ENCODE data around the gene ABHD5. TPM values are rescaled to one million over a fixed set of nuclear protein-coding genes. Genes with fewer than 3 reads are reported as not detected.

The ABHD5 gene
- total and polyA plus RNA-seq, 8 donors: 3.2 to 38.0 (median 24.5) TPM

DNA sequence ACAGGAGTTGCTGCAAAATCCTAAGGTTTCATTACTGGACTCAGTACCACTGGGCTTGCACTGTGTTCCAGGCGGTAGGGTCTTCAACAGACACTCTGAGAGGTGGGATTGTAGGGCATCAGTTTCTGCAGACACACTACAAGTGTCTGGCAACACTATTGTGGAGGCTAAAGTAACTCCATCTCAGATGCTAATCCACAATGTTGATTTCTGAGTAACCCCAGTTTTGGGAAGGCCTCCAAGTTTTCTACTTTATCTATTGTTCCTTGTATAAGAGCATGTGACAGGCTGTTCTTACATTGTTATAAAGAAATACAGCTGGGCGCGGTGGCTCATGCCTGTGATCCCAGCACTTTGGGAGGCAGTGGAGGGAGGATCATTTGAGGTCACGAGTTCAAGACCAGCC lies 2.5 kb upstream of the ABHD5 start:
- Histone ChIP-seq H3K4me3 (no peak overlapping the region), H3K27ac (no peak overlapping the region), H3K9me3 (no peaks in the 10 kb centered on the region), H3K27me3 (no peaks in the 10 kb centered on the region), H3K4me1 (peaks cover 4 to 38% (median 20%) of the 10 kb centered on the region in 4 donors), H3K36me3 (no peaks in the 10 kb centered on the region)
- intact Hi-C loops (cut with DNase I; ENCODE audit: low total_unique reads): no loop called here
- peak in 1 of 2 donors; percentile 52 for DNase-seq
- peak in 1 of 3 donors; percentile 47 for TF ChIP-seq POLR2AphosphoS5 (IDR thresholded peaks at IDR 0.05)
- no peak for TF ChIP-seq EP300 (IDR thresholded peaks at IDR 0.05)
- 45 to 78% (median 62%) methylated on average over 4 of the region's 4 CpGs for WGBS, 5 donors

DNA sequence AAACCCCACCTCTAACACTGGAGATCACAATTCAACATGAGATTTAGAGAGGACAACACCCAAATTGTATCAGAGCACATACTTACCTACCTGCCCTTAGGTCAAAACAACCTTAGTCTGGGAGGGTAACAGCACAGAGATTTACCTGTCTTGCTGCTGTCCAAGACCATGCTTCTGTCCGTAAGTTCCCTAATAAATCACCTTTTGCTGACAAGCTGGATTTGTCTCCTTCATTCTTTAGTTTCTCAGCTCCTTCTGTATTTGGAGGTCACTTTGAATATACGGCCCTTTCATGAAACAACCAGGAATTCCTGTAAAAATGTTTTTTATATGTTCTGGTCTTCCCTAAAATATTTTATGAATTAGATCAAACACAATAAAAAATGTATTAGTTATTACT lies 1.6 kb upstream of the ABHD5 start:
- H3K4me3 ChIP-seq: no peak overlapping the region
- TF ChIP-seq POLR2AphosphoS5 (IDR thresholded peaks at IDR 0.05): no peak
- no peak for TF ChIP-seq POLR2A (IDR thresholded peaks at IDR 0.05)
- no peak for TF ChIP-seq EP300 (IDR thresholded peaks at IDR 0.05)
- TF ChIP-seq, protein P1, sequence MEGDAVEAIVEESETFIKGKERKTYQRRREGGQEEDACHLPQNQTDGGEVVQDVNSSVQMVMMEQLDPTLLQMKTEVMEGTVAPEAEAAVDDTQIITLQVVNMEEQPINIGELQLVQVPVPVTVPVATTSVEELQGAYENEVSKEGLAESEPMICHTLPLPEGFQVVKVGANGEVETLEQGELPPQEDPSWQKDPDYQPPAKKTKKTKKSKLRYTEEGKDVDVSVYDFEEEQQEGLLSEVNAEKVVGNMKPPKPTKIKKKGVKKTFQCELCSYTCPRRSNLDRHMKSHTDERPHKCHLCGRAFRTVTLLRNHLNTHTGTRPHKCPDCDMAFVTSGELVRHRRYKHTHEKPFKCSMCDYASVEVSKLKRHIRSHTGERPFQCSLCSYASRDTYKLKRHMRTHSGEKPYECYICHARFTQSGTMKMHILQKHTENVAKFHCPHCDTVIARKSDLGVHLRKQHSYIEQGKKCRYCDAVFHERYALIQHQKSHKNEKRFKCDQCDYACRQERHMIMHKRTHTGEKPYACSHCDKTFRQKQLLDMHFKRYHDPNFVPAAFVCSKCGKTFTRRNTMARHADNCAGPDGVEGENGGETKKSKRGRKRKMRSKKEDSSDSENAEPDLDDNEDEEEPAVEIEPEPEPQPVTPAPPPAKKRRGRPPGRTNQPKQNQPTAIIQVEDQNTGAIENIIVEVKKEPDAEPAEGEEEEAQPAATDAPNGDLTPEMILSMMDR (IDR thresholded peaks at IDR 0.05): no peak
- intact Hi-C loops (cut with DNase I; ENCODE audit: low total_unique reads): no loop called here

DNA sequence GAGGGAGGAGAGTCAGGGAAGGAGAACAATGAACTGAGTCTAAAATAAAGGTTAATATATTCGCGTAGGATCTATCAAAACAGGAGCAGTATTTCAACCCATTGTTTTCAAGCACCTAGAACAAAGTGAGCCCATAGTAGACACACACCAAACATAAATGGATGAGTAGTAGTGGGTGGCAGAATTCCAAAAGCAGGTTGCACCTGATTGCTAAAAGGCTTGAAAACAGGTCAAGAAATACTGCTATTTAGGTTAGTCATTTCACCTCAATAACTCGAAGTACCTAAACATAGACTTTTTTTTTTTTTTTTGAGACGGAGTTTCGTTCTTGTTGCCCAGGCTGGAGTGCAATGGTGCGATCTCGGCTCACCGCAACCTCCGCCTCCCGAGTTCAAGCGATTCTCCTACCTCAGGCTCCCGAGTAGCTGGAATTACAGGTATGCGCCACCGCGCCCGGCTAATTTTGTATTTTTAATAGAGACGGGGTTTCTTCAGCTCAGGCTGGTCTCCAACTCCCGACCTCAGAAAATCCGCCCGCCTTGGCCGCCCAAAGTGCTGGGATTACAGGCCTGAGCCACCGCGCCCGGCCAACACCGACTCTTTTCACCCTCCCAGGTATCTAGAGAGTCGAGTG lies 855 bp upstream of the ABHD5 start:
- Histone ChIP-seq H3K27ac (peak overlapping the region; percentile 94 to 100 (median 98)), H3K9me3 (no peaks in the 10 kb centered on the region), H3K36me3 (no peaks in the 10 kb centered on the region), H3K4me1 (peaks cover 9 to 53% (median 29%) of the 10 kb centered on the region in 4 donors), H3K27me3 (no peaks in the 10 kb centered on the region), H3K4me3 (peak overlapping the region; percentile 62 to 93 (median 80))
- WGBS, 5 donors: 8 to 23% (median 12%) methylated on average over 25 to 26 of the region's 26 CpGs
- TF ChIP-seq POLR2AphosphoS5 (IDR thresholded peaks at IDR 0.05) (no peak), POLR2A (IDR thresholded peaks at IDR 0.05) (no peak), EP300 (IDR thresholded peaks at IDR 0.05) (no peak)
- TF ChIP-seq, protein P1 (IDR thresholded peaks at IDR 0.05): no peak
- peak in 1 of 2 donors; percentile 23 for DNase-seq
- intact Hi-C loops (cut with DNase I; ENCODE audit: low total_unique reads): no loop called here

More for the DNA sequence above, 1.6 kb upstream of the ABHD5 start:
- Histone ChIP-seq H3K36me3 (no peaks in the 10 kb centered on the region), H3K27ac (no peak overlapping the region), H3K4me1 (peaks cover 4 to 46% (median 24%) of the 10 kb centered on the region in 4 donors), H3K27me3 (no peaks in the 10 kb centered on the region), H3K9me3 (no peaks in the 10 kb centered on the region)
- WGBS, 5 donors: 76 to 92% (median 87%) methylated on average over 2 of the region's 2 CpGs
- DNase-seq: no peak

DNA sequence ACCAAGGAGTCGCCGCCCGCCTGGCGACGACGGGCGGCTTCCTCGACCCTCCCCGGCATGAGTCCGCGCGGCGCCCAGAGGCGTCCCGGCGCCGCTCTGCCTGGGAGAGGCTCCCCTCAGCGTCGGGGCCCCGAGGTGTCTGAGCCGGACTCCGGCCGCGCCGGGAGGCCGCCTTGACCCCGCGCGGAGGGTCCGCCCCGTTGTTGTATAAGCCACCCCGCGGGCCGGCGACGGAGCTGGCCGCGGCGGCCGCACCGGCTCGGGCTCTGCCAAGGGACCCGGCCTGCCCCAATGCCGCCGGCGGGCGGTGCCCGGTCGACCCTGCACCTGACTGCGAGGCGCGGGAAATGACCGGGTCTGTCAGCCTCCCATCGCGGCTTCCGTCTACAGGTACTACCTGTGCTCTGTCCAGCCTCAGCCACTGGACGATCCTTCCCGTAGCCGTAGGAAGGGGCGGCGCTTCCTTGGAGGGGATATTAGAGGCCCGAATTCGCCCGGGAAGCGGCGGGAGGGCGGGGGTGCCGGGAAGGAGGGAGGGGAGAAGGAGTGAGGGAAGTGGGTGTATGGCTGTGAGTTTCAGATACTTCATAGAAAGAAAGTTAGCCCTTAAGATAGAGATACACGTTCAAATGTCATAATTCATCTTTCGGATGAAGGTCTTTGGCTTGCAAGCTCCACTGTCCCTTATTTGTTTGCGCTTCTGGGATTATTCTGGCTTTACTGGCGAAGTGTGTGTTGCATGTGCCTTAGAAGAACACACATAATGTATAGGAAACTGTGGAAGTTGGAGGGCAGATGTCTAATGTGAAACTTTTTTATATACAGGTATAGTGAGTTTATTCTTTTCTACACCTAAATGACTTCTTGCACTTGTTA lies 620 bp downstream of the ABHD5 start:
- Histone ChIP-seq H3K4me3 (peak overlapping the region; percentile 62 to 93 (median 80)), H3K27ac (peak overlapping the region; percentile 94 to 100 (median 98)), H3K9me3 (no peaks in the 10 kb centered on the region), H3K4me1 (peaks cover 10 to 68% (median 41%) of the 10 kb centered on the region in 4 donors), H3K36me3 (no peaks in the 10 kb centered on the region), H3K27me3 (no peaks in the 10 kb centered on the region)
- TF ChIP-seq POLR2A (IDR thresholded peaks at IDR 0.05): no peak
- TF ChIP-seq POLR2AphosphoS5 (IDR thresholded peaks at IDR 0.05): peak in 2 of 3 donors; percentile 84
- TF ChIP-seq, protein P1 (IDR thresholded peaks at IDR 0.05): no peak
- TF ChIP-seq EP300 (IDR thresholded peaks at IDR 0.05): no peak
- intact Hi-C loops (cut with DNase I; ENCODE audit: low total_unique reads): no loop called here
- DNase-seq: peak; percentile 84 to 90
- 0 to 1% (median 1%) methylated on average over 22 to 72 of the region's 72 CpGs for WGBS, 5 donors

Measured in stomach (tissue), 9 donors.